NCI-H2196 treated with DMSO at 0.1 percent for 48 hours (cell line): Measurements from ENCODE around the gene GNE.

Experiments used
- DNase-seq: peaks from one replicate; lab custom pipeline; 2025; ENCODE audit not compliant: unreplicated experiment; lab: John Stamatoyannopoulos, UW

GNE gene

DNA sequence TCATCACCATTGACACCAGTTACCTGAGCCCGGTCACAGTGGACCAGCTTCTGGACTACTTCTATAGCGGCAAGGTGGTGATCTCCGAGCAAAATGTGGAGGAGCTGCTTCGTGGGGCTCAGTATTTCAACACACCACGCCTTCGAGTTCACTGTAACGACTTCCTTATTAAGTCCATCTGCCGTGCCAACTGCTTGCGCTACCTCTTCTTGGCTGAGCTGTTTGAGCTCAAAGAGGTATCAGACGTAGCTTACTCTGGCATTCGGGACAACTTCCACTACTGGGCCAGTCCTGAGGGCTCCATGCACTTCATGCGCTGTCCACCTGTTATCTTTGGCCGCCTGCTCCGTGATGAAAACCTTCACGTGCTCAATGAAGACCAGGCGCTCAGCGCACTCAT is 88.5 kb downstream of the GNE start:
- DNase-seq, result no peak

DNA sequence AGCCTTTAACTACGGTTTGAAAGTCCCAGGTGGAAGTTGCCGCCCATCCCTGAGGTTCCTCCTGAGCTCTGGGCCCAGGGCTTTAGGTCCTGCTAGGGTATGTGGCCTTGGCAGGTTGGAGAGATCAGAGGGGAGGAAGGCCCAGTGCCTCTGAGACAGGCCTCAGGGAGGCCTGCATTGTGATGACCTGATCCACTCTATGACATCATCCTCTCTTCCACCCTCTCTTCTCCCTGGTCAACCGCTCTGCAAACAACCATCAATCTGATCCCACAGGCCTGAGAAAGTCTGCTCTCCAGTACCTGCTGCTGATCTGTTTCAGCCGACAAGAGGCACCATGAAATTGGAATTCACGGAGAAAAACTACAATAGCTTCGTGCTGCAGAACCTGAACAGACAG is 89.1 kb downstream of the GNE start, which contains the start of gene CCIN:
CCIN (plus strand) TSS at position 223 of the 400 bp plus-strand sequence; CDS start at position 338, 115 bp downstream.
- DNase-seq, result no peak

DNA sequence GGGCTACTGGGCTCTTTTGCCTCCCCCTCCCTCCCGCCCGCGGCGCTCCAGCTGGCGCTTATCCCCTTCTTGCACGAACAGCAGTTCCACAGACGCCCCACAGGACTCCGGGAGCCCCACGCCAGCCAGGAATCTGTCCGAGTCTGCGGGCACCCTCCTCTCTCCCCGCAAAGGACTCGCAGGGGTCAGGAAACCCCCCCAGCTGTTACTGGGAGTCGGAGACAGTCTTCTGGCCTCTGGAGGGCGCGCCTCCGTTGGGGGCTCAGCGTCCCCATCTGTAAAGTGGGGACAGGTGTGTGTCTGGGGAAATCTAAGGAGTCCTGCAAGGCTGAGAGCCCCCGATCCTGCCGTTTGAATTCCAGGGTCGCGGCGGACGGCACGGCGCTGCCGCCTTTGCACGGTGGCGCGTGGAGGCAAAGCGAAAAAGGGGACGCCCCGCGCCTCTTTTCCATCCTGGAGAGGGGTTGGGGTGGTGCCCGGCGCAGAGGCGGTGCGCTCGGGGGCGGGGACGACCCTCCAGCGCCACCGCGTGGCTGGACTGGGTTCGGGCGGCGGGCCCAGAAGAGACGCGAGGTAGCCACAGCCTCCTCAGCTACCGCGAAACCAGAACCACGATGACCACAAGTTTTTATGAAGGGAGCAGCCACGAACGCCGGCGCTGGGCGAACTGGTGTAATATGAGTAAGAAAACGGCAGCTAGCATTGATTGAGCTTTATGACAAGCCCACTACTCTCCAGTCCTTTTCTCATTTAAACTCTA is 91.9 kb downstream of the GNE start:
- DNase-seq, result peak; percentile 57

DNA sequence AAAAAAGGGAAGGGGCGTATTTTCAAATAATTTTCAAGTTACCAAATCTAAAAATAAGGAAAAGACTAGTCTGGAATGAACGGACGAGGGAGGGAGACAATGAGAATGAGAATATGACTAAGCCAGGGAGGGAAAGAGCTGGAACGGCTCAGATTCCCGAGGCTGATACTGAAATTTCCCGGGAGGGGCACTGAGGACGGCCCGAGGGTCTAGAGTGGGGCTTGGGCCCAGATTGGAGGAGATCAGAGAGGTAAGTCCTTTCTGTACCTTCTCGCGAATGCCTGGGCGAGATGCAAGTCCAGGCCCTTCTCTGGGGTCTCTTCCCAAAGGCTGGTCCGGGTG is 92.5 kb downstream of the GNE start:
- DNase-seq, result no peak

DNA sequence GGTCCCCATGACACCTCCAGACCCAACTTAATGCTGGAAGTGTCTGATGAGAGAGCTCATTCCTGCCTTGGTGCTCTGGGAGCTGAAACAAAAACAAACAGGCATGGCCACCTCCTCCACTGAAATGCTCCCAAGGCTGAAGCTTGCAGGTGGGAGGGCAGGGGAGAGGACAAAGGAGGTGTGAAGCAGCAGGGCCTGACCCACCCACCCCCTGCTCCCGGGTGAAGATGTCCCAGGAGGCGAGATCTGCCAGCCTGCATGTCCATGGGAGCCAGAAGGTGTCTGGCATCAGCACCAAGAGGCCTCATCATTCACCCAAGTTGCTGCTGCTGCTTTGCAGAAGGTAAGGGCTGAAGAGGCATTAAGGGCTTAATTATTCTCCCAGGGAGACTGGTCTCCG is 93.3 kb downstream of the GNE start:
- DNase-seq, result no peak
